A204.1 (cell line): ENCODE results near the gene WNT11.
"Not testable (repeated sequence)": the region's sequence is repeated elsewhere in the genome, so short reads cannot be mapped to it uniquely, and the experiment has no call there.

Experiments
- FAIRE-seq: peaks from 2 replicates; lab custom pipeline; 2012; peaks lifted over from hg19 to GRCh38; lab: Jason Lieb, UNC

The WNT11 gene

DNA sequence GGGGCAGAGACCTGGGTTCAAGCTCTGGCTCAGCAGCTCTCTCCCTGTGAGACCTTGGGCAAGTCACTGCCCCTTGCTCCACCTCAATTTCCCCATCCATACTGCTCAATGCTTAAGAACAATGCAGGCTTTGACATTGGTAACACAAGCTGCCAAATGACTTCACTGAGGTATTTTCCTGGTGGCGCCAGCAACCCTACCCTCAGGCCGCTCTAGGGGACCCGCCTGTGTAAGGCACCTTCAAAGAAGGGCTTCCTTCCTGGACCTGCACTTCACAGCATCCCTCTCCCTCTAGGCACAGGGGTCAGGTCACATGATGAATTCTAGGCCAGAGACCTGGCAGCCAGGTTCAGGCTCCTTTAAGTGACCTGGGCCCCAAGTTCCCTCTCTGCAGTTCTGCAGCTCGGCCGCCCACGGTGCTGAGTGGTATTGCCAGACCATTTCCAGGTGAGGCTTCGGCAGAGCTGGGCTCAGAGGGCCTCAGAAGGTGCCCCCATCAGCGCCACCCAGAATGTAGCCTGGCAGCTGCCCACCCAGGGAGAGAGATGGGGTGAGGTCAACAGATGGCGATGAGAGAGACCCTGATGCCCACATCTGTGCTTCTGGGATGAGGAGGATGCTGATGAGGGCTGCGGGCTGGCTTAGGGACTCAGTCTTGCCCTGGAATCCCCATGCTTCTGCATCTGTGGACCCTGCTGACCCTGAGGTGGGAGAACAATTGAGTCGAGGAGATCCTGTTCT is 4.5 kb downstream of the WNT11 start:
- no peak for FAIRE-seq

DNA sequence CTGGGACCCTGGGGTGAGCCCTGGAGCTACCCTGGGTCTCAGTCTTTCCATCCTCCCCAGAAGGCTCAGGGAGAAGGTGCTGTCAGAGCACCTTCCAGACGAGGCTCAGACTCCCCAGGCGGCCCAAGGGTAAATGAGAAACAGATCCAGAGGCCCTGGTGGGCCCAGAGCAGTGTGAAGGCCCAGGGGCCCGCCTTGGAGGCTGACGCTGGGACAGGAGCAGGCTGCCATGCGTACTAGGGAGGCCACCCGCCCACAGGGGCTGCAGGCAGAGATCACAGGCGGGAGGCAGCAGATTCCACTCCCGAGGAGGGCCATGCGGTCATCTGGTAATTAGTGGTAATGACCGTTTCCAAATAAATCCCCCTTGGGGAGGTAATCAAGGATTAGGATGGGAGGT is 5.2 kb downstream of the WNT11 start:
- FAIRE-seq: no peak

DNA sequence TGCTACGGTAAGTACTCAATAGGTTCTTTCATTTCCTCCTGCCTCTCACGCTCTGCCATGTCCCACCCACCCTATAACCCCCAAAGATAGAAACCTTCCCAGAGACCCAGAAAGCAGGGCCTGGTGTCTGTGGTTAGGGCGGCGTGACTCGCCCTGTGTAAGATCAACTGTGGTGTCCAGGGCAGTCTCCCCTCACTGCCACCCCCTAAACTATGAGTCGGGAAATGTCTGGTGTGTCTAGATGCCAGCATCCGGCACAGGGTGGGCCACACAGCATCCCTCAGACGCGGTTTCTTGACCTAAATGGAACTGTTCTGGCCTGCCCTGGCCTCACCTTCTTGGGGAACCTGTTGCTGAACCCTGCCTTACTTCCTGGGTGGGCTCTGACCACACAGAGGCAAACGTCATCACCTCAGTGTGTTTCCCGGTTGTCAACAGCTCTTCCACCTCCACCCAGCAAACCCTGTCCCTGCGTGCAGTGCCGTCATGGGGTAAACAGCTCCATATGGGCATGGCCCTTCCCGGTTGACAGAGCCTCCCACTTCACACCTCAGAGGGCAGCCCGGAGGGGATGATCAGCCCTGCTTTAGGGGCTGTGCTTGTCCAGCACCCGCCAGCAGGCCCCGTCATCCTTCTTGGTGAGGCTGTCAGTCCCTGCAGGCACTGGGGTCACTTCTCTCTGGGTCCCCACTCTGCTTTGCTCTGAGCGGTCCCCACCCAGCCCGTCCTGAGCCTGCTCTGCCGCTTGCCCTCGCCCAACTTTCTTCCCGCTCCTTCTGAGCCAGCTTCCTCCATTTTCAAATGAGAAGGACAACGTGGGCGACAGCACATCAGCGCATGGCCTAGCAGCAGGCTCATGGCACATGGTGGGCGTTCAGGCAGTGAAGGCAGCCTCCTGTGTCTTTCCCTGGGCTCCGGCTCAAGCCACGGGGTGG is 6.0 kb downstream of the WNT11 start:
- FAIRE-seq: no peak

DNA sequence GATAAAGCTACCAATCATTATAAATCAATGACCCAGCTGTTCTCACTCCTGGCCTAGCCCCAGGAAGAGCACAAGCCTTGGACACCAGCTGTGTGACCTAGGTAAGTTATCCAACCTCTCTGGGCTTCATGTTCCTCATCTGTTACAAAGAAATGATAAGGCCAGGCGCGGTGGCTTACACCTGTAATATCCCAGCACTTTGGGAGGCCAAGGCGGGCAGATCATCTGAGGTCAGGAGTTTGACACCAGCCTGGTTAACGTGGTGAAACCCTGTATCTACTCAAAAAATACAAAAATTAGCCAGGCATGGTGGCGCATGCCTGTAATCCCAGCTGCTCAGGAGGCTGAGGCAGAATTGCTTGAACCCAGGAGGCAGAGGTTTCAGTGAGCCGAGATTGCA is 7.6 kb downstream of the WNT11 start:
- not testable (repeated sequence) for FAIRE-seq

DNA sequence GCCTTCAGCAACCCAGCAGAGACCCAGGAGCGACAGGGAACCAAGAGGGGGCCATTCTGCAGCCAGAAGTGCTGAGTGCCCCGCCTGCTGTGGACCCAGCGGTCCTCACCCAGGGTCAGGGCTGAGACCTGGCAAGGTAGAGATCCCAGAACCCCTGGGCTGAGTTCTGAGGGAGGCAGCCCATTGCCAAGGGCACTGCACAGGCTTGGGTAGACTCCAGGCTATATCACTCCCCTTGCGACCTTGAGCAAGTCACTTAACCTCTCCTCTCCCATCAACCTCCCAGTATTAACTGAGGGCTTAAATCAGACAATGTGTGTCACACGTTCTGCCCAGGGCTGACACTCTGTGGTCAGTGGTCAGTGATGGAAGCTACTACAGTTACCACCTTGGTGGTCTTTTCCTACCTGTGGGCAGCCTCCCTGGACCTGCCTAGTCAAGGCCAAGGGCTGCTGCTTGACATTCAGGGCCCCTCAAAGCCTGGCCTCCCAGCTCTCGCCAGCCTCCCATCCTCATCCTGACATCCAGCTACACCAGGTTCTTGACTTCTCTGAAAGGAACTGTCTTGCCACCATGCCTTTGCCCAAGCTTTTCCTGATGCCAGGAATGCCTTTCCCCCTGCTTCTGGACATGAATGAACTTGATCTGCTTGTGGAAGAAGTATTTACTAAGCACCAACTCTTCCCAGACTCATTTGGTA is 8.2 kb downstream of the WNT11 start:
- FAIRE-seq: no peak

DNA sequence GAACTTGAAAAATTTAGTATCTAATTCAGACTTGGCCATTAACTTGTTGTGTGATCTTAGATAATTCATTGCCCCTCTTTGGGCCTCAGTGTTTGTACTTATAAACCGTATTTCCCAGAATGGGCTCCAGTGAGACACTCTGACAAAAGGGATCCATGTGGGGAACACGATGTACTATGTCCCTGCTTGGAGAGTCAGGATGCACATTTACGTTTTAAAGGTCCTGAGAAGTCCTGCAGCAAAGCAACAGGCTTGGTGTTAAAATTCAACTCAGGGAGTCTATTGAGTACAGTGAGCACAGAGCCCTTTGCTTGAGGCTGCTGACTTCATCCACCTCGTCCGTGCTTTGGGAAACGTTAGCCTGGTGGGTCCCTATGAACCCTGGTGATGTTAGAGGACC is 9.0 kb downstream of the WNT11 start:
- no peak for FAIRE-seq

DNA sequence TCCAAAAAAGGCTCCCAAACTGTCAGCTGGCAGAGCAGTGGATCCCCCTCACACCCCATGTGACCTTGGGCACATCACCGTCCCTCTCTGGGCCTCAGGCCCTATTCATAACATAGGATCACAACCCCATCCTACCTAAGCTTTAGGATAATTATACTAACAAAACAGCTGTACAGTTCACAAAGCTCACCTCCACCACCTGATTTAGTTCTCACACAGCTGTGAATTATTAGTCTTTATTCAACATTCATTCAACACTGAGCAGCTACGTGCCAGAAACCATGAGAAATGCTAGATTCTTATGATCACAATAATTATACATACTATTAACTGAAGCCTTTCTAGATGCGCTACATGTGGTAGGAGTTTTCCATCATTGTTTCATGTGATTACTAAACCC is 9.5 kb downstream of the WNT11 start:
- FAIRE-seq: no peak

DNA sequence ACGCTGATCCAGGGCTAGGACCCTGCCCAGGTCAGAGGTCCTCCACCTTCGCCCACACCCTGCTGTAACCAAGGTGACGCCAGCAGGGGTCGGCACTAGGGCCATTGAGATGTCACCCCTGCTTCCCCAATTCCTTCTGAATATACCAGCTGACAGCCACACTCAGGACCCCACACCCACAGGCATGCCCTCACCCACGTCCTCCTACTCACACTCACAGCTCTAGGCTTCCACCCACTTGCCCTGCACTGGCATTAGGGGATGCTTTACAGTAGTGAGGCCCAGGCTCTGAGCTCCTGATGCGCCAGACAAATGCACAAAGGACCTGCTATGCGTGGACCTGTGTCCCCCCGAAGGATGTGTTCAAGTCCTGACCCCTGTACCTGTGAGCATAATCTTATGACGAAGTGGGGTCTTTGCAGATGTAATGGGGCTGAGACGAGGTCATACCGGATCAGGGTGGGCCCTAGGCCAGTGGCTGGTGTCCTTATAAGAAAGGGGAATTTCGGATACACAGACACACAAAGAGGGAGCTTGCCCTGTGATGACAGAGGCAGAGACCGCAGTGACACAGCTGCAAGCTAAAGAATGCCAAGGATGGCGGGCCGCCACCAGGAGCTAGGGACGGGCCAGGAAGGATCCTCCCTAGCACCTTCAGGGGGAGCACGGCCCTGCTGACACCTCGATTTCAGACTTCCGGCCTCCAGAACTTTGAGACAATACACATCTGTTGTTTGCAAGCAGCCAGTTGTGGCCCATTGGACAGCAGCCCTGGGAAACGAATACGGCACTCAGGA is 11.2 kb downstream of the WNT11 start:
- FAIRE-seq: no peak

DNA sequence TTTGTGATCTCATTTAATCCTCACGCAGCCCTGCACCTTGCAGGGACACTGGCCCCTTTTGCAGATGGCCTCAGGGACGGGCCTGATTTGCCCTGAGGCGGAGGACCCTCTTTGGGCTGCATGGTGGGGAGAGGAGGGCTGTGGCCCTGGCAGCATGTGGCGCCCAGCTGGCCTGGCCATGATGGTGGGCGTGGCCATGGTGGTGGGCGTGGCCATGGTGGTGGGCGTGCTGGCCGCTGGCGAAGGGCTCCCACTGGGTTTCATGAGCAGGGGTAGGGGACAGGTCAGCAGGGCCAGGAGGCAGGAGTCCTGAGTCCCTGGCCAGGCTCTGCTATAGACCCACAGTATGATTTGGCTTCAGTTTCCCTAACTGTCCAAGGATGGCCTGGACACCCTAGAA is 13.1 kb downstream of the WNT11 start:
- no peak for FAIRE-seq

DNA sequence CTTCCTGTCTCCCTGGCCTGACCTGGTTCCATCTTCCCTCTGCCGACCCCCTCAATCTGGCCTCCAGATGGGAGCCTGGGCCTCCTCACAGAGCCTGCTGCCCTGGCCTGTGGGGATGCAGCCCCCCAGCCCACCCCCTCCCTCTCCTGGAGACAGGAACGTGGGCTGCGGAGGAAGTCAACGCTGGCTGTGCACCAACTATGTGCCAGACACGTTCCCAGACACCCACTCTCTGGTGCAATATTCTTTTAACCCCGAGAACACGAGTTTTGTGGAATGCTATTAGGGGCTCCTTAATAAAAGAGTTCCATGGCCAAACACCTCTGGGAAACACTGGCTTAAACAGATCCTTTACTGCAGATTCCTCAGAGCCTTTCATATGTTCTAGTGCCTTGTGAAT is 15.9 kb downstream of the WNT11 start:
- no peak for FAIRE-seq

DNA sequence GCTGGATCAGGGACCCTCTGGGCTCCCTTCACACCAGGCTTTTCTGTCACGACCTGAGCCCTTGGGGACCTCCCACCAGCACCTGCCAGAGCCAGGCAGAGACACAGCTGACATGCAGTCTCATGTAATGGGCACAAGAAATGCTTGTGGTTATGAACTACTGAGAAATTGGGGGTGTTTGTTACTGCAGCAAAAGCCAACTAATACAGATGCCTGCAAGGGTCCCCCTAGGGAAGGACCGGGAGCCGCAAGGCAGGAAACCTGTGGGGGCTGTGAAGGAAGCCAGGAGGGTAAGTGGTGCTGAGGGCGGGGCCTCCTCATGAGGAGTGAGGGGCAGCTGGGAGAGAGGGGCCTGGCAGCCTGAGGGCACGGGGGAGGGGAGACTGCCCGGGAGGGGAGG is 16.6 kb downstream of the WNT11 start:
- FAIRE-seq: no peak

DNA sequence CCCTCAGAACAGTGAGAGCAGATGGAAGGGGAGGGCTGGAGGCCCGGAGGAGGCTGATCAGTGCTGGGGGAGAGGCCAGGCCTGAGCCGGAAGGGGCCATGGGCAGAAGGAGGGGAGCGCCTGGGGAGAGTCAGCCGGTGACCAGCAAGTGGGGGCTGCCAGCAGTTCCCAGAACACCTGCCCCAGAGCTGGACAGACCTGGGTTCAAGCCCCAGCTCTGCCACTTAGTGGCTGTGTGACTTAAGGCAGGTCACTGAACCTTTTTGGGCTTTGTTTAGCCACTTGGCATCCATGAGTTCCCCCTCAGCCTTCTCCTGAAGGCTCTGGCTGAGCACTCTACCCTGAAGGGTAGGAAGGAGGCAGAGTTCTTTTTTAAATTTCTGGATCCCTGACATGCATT is 17.4 kb downstream of the WNT11 start:
- FAIRE-seq: no peak

DNA sequence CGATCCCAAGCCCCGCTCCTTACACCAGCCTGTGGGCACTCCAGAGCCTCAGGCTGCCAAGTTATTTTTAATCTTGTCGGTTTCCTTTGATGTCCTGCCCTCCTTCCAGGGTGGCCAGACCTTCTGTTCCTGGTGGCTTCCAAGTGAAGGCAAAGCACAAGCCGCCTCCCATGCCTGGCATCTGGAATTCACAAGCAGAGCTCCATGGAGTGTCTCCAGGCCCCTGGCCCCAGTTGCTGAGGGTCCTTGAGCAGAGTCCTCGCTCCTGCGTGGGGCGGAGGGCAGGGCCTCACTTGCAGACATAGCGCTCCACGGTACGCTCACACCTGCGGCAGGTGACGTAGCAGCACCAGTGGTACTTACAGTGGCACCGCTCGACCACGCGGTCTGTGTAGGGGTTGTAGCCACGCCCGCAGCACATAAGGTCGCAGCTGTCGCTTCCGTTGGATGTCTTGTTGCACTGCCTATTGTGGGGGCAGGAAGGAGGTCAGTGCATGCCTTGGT is 19.5 kb downstream of the WNT11 start:
- no peak for FAIRE-seq

DNA sequence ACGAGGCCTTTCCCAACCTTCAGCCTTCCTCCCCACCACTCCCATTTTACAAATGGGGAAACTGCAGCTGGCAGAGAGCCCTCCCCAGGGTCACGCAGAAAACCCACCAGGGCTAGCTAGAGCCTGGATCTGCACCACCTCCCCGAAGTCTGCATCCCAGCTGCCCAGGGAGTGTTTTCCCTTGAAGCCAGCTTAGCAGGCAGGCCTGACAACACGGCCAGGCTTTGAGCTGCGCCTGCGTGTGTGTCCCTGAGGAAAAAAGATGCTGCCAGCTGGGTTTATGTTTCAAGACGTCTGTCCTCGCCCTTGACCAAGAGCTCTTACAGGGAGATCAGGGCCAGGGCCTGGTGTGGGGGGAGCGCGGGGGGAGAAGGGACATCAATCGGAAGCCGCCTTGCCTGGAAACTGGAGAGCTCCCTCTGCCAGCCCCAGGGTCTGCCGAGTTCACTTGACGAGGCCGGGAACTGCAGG is 20.3 kb downstream of the WNT11 start:
- no peak for FAIRE-seq

DNA sequence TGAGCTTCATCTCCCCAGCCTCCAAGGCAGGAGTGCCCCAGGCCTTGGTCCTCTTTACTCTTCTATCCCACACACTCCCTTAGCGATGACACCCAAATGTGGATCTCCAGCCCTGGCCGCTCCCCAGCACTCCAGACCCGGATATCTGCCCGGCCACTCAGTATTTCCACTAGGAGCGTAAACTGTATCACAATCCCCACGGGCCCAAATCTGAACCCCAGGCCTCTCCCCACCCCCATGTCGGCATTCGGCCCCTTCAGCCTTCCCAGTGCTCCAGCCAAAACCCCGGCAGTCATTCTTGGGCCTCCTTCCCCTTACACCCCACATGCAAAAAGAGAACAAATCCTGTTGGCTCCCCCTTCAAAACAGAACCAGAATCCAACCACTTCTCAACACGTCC is 20.8 kb downstream of the WNT11 start:
- no peak for FAIRE-seq

DNA sequence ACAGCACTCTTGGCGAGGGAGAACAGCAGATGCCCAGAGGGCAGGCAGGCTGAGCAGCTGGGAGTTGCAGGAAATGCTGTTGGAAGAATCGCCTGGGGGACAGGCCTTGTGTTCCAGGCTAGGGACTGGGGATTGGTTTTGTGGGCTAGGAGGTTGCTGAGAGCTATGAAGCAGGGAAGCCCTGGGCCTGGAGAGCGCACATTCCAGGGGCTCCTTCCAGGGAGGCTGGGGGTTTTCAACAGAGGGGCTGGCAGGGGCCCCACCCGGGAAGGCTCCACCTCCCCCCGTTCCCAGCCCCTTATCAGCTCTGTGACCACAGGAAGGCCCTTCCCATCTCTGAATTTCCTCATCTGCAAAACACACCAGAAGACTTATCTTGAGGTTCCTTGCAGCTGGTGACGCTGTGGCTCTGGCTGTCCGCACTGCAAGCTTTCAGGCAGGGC is 21.7 kb downstream of the WNT11 start:
- FAIRE-seq: no peak

DNA sequence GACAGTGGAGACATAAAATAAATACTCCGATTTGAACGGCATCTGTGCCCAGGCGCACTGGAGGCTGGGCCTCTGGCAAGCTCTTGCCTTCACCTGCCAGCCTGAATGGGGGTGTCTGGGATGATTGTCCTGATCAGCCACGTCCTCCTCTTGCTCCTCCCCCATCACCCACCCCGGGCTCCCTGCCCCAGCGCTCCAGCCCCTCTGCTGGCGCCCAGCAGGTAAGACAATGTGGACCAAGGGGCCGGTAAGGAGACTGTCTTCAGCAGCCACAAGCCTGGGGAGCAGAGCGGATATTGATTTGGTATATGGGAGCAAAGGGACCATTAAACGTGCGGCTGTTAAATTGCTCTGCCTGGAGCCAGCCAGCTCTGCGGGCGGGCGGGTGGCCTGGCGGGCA is 24.9 kb downstream of the WNT11 start:
- no peak for FAIRE-seq

DNA sequence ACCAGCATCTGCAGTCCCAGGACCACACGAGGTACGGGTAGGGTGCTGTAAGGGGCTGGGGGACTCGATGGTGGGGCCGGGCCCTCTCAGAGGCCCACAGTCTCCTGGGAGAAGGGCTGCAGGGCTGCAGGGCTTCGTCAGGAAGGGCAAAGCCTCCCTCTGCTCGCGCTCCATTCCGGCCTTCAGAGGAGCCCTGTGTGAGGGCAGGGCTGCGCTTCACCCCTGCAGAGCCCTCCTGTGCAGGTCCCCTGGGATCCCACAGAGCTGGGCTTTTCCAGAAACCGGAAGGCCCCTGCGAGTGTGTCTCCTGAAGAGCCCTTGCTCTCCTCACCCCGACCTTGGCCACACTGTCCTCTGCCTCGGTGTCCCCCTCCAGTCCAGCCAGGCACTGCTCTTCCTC is 27.2 kb downstream of the WNT11 start:
- FAIRE-seq: no peak

DNA sequence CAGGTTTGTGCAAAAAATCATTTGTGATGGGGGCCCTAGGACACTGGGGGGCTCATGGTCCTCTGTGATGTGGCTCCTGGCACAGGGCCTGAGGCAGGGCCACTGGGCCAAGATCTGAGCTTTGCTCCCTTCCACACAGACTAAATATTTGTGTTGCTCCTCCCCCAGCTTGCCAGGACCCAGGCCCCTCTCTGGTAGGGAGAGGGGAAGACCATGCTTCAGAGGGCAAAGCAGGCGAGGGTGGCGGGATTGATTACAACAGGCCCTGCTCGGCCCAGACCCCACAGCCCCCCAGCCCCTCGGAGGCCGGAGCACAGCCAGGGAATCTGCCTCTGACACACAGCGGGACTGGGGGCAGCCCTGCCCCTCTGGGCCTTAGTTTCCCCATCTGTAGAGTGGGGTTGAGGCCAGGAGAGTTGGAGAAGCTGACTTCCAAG is 29.0 kb downstream of the WNT11 start:
- FAIRE-seq: no peak

DNA sequence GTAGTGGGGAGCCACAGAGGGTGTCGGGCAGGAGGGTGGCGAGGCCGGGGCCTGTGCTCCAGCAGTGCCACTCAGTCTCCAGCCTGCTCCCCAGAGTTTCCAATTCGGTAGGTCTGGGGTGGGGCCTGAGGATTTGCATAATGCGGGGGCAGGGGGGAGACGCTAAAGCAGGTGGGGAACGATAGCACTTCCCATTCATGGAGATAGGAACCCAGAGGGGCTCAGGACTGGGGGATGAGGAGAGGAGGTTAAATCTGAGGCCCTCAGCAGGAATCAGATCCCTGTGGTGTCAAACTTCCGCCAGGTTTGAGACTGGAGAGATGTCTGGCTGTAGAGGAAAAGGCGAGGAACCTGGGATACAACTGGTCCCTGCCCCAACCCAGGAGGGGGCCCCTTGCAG is 29.8 kb downstream of the WNT11 start:
- FAIRE-seq: no peak

DNA sequence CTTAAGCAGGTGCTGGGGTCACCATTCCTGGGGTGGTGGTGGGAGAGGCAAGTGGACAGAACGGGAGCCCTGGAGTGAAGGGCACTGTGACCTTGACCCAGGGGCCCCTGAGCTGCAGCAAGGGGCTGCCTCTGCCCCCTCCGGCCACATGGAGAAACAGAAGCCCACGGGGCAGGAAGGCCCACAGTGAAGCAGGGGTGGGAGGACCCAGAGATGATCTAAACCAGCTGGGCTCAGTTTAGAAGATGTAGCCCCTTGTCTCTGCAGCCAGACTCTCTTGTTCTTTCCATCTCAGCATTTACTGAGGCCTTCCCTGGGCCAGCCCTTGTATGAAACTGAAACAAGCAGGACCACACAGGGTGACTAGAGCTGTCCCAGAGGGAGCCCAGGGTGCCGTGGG is 30.5 kb downstream of the WNT11 start:
- FAIRE-seq: no peak

DNA sequence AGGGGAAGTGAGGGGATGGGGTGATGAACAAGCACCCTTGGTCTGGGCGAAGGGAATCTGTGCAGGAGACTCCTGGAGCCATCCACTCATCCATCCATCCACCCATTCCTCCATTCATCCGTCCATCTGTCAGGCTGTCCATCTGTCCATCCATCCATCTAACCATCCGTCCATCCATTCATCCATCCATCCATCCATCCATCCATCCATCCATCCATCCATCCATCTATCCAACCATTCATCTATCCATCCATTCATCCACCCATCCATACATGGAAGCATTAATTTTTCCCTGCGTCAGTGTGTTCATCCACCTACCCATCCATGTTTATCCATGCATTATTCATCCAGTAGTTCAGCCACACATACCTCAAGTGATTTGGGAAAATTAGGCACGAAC is 32.0 kb downstream of the WNT11 start:
- FAIRE-seq: no peak
